ENCODE data around the gene EDDM3A.
"Not testable (repeated sequence)": the region's sequence is repeated elsewhere in the genome, so short reads cannot be mapped to it uniquely, and the experiment has no call there.

EDDM3A gene, protein sequence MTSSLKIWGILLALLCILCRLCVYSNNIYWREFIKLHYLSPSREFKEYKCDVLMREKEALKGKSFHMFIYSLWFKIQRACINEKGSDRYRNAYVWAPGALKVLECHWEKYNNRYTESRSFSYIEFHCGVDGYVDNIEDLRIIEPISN

DNA sequence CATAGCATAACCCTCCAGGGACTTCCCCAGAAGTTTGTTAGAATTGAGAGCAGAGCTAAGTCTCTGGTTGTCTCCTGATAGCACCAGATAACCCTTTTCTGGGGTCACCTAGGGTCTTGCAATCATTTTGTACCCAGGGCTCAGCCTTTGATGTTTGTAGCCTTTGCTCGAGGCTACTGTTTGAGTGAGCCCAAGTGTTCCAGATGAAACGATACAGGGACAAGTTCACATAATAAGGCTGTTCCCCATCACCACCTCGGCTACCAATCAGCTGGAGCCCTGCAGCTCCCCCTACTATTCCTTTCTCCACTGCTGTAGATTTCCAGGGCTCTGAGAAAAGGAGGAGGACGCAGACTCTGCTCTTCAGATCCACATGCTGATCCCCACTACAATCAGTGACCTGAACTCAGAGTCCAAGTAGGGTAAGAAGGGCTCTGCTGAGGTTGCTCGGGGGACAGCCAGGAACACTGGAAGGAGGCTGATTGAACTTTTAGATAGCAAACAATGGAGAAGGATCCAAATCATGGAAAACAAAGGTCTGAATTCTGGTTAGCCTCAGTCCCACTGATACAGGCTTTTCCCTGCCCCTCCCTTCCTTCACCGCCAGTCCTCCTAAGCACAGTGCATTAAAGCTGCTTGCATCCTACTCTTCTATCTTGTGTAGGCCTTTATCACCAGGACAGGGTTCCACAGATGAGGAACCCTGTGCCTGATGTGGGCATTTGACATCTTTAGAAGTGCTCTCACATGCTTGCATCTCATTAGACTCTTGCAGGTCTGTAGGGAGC, at the start of gene EDDM3A:
Gene EDDM3A (plus strand): TSS at position 317 of the 788 bp plus-strand sequence. CDS start 1,694 bp downstream, outside the sequence.
- DNase-seq (ENCODE audit: low read depth, low spot score), result peak; percentile 51

DNA sequence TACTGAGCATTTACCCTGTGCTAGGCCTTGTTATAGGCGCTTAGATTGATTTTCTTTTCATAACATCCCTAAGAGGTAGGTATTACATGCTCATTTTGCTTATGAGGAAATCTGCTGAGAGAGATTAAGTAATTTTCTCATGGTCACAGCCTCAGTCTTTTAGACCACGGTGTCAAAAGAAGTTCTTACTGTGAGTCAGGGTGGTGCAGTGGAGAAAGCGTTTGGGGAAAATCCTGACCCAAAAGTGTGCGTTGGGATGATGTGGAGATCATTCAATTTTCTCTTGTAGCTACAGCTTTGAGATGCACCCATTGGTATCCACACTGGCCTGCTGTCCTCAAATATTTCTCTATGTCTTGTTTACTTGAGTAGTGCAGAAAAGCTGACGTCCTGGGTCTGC, 48.9 kb upstream of the EDDM3A start:
- DNase-seq (ENCODE audit: low read depth, low spot score), result no peak

DNA sequence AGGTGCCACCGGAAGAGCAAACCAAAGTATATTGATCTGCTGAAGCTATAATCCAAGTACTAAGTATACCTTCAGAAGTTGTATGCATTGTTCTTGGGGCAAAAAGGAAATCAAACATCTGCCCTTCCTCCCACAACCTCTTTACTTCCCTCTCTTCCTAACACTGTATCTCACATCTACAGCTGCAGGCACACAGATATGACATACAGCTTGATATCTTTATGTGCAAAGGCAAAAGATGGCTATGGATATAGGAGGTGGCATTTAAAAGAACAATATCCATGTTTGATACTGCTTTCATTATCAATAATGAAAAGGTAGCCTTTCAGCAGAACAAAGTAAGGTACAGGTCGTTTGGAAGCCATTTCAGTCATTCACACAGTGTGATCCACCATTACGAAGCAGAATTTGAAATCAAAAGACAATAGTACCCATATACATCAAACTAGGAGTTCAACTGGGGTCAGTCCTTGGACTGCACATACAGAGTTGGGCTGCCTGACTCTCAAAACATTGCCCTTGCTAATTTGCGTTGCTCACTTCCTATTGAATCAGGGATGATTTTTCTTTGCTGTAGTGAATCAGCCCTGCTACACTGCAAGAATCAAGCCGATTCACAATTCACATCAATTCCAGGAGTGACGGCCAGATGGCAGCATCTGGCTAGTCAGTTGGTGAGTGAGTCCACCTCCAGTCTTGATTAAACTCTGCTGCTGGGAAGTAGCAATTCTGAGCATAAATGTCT, 48.2 kb upstream of the EDDM3A start:
- DNase-seq (ENCODE audit: low read depth, low spot score), result peak; percentile 60

DNA sequence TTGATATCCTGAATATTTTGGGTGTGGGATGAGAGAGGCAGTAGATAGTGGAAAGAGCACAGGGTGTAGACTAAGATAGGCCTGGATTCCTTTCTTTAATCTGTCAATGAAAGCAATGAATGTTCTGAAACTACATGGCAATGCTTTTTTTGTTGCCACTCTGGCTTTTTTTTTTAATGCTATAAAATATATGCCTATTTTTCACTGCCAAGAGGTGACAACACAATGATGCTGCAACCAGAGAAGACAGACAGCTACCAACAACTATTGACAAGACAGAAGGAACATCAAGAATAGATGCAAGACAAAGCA, 47.7 kb upstream of the EDDM3A start:
- no peak for DNase-seq (ENCODE audit: low read depth, low spot score)

DNA sequence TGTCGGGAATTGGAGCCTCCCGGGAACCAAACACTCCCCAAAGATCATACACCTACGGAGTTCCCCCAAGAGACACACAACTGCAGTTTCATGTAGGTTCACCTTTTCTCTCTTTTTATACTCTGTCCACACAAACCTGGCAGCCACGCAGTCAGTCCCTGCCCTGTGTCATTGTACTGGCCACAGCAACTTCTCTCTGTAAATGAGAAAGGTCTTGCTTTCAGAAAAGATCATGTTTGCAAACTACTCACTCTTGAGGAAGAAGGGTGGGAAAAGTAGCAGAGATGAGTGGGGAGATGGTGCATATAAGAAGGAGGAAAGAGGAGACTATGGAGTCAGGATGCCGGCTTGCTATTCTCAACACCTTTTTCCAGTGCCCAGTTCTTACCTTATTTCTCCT, 46.8 kb upstream of the EDDM3A start:
- no peak for DNase-seq (ENCODE audit: low read depth, low spot score)

DNA sequence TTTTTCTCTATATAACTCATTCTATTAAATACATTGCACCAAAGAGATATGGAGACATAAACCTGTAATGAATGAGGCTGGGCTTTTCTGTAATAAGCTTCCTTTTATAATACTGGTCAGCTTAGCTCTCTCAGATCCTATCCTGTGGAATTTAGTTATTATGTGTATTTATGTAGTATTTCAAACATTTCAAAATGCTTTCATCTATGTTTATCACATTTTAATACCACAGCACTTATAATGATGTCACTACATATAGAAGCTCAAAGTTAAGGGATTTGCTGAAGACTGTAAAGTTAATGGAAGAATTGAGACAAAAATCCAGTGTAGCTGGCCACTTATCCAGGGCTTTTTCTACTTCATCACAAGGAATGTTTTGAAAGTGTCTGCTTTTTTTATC, 45.8 kb upstream of the EDDM3A start:
- DNase-seq (ENCODE audit: low read depth, low spot score), result no peak

DNA sequence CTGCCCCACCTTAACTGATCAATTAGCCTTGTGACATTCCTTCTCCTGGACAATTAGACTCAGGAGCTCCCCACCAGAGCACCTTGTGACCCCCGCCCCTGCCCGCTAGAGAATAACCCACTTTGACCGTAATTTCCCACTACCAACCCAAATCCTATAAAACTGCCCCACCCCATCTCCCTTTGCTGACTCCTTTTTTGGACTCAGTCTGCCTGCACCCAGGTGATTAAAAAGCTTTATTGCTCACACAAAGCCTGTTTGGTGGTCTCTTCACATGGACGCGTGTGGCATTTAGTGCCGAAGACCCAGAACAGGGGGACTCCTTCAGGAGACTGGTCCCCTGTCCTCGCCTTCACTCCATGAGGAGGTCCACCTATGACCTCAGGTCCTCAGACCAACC, 44.7 kb upstream of the EDDM3A start:
- DNase-seq (ENCODE audit: low read depth, low spot score), result not testable (repeated sequence)

DNA sequence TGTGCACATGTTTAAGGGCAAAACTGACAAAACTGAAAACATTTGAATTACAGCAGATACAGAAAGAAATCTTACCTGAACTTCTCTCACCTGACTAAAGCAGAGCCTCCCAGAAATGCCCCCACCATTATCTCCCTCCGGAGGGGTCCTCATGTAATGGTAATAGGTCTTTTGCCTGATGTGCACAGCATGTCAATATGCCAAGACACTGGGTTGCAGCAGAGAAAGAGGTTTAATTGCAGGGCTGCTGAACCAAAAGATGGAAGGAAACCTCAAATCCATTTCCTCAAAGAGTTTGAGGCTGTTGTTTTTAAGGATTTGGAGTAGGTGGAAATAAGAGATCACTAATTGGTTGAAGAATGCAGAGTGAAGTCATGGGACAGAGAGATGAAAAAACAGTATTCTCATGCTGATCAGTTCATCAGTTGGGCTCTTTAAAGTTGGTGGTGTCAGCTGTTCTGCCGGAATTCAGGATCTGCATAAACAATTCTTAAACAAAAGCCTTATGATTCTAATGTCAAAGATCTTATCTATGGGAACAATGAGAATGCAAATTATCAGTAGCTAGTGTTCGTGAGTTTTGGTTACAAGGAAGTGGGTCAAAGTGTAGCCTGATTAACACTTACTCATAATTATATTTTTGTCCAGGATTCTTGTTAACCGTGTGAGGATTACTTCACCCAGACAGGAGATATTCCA, 38.9 kb upstream of the EDDM3A start:
- no peak for DNase-seq (ENCODE audit: low read depth, low spot score)

DNA sequence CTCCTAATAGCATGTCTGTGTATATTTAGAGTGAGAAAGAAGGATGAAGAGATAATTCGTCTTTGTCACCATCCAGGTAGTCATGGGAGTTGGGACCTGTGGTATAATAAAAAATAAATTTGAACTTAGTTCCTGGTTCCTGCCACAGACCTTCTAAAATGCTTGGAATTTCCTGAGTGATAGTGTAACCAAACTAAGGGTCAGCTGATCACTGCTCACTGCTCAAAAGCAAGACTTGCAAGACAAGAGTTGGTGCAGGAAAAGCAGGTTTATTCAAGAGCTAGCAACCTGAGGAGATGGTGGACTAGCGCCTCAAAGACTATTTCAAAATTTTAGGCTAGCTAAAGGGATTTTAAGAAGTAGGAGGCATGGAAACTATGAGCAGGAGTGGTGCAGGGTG, 38.1 kb upstream of the EDDM3A start:
- DNase-seq (ENCODE audit: low read depth, low spot score), result peak; percentile 12

DNA sequence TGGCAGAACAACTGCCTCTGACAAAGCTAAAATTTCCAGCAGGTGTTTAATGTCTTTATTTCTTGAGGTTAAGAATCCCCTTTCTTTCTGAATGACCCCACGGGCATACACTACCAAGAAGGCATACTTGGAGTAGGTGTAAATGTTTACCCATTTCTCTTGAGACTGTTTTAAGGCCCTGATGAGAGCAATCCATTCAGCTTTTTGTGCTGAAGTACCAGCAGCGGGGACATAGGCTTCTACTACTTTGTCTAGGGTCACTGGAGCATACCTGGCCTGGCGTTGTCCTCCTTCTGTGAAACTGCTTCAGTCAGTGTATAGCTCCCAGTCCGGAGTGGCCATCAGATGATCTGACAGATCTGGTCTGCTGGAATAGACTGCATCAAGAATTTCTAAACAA, 34.4 kb upstream of the EDDM3A start:
- no peak for DNase-seq (ENCODE audit: low read depth, low spot score)

DNA sequence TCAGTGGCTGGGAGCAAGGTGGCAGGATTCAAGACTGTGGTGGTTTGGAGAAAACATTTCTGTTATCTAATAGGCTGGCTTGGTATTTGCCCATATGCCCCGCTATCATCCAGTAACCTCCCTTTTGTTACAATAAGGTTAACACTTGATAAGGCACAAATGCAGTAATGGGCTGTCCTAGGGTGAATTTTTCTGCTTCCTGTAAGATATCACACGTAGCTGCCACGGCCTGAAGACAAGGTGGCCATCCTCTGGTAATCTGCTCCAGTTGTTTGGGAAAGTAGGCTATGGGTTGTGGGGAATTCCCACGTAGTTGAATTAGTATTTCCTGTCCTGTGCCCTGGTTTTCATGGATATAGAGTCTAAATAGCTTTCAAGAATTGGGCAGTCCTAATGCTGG, 34.0 kb upstream of the EDDM3A start:
- no peak for DNase-seq (ENCODE audit: low read depth, low spot score)

DNA sequence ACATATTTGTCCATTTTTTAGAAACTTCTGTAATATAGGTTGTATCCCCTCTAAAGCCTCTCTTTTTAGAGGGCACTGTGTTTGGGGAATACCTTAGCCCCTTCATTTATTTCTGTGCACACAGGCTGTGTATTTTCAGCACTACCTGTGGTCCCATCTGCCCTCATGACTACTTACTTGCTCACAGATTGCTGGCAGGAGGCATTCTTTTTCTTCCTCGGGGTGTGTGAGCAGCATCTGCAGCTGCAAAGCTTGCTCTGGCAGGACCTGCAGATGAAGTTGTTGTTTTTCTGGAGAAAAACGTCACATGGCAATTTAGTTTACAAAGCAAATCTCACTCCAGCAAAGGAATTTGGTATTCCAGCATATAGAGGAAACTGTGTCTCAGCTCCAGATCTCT, 32.8 kb upstream of the EDDM3A start:
- DNase-seq (ENCODE audit: low read depth, low spot score), result no peak

DNA sequence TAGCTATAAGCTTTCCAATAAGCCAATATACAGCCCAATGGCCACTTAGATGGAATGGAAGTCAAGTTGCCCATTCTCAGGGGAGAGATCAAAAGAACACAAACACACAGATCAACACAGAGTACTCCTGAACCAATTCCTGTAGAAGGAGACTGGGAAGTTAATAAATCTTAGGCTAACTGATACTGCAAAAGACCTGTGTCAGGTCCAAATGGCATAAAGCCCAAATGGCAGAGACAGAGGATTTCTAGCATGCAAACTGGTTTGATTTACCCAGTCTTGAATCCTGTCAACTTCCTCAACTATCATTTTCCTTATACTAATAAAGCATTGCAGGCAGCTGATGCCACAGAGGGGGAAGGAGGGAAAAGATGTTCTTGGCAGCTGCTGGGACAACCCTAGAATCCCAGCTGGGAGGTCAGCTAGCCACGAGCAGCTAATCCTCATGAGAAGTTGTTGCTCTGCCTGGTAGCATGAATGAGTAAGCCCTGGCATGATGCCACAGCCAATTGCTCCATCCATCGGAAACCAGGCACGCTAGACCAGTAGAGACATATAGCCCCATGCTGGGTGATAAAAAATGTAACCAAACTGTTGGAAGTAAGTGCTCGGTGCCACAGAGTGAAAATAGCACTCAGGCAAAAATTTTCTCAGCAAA, 31.0 kb upstream of the EDDM3A start:
- DNase-seq (ENCODE audit: low read depth, low spot score), result no peak

DNA sequence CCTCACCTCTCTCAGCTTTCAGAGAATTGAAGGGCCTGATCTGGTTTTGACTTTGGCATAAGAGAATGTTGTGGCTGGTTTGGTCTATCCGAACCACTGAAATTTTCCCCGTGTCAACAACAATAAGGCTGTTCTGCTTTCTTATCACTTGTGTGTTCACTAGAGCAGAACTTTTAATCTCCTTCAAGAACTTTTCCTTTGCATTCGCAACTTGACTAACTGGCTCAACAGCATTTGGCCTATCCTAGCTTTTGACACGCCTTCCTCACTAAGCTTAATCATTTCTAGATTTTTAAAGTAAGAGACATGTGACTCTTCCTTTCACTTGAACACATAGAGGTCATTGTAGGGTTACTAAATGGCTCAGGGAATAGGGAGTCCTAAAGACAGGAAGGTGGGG, 25.9 kb upstream of the EDDM3A start:
- no peak for DNase-seq (ENCODE audit: low read depth, low spot score)

DNA sequence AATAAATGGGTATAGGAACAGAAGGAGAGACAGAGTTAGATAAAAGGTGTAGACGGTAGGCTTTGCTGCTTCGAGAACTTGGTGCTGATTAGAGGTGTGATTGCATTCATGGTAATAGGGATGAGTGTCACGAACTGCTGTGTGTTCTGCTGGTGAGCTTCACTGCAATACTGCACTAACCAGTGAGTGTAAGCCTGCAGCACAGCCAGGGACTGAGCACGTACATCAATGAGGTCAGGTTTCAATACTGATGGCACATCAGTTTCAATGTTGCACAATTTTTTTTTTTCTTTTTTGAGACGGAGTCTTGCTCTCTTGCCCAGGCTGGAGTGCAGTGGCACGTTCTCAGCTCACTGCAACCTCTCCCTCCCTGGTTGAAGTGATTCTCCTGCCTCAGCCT, 24.9 kb upstream of the EDDM3A start:
- no peak for DNase-seq (ENCODE audit: low read depth, low spot score)

DNA sequence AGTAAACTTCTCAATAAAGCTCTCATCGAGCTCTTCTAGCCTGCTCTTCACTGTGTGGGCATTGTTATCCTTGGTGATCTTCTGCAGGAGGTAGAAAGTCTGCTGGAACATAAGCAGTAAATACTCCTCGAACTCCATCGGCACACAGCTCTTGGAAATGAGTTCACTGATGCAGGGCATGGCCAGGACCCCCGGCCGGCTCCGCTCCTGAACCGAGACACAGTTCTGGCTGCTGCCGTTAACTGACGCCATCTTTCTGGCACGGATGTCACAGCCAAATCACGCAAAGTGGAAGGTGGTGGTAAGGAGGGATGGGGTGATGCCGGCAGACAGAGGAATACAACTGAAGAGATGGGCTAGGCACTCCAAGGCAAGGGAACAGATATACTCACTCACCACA, 23.7 kb upstream of the EDDM3A start:
- DNase-seq (ENCODE audit: low read depth, low spot score), result no peak

DNA sequence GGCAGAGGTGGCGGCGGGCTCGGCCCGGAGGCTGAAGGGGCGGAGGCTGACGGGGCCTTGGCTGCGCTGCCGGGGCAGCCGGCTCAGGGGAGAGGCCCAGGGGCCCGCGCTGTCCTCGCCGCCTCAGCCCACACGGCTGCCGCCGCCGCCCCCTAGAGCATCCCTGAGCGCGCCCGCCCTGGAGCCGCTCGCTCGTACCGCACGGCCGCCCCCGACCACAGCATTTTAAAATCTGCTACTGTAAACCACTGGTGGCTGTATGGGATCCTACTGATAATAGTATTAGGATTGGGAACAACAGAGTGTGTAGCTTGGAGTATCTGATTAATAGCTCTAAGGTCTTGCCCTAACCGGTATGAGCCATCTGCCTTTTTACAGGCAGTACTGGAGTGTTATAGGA, 22.2 kb upstream of the EDDM3A start:
- no peak for DNase-seq (ENCODE audit: low read depth, low spot score)

DNA sequence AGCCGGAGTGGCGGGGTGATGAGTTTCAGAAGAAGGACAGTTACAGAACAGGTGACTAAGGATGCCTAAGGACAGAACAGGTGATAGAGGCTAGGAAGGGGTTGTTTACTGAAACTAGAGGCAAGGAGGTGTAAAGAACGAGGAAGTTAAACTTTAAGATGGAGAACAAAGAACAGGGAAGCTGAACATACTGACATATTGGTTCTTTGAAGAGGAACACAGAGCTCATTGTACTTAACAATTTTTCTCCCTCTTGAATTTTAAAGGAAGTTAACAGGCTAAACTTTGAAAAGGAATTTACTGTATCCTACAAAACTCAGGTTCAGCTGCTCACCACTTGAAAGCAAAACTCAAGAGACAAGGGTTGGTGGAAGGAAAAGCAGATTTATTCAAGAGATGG, 19.6 kb upstream of the EDDM3A start:
- not testable (repeated sequence) for DNase-seq (ENCODE audit: low read depth, low spot score)

DNA sequence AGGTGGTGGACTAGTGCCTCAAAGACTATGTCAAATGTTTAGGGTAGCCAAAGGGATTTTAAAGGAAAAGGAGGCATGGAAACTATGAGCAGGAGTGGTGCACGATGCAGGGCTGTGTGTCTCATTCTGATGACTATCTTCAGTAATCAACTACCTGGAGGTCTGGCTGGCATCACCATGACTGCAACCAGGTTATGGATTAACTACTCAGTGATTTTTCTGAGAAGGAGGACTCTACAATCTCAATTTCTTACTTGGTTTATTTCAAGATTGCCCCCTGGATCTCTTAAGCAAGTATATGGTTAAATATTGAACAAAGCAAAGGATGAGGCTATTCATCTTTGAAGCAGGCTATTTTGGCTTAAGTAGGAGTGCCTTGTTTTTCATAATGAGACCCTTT, 19.2 kb upstream of the EDDM3A start:
- no peak for DNase-seq (ENCODE audit: low read depth, low spot score)

DNA sequence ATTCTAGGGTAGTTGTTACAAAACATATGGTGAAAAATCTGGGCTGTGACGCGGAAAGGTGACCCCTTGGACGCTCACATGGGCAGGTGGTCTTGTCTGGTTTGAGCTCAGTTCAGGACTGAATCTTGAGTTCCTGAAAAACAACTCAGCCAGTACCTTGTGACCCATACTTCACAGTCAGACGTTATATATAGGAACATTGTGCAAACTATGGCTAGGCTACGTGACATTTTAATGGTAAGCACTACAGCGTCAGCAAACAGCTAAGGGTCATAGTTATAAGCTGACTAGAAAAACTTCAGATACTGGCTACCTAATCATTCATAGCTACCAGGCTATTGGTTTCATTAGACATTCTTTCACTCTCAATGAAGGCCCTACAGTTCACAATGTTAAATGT, 14.8 kb upstream of the EDDM3A start:
- DNase-seq (ENCODE audit: low read depth, low spot score), result no peak

DNA sequence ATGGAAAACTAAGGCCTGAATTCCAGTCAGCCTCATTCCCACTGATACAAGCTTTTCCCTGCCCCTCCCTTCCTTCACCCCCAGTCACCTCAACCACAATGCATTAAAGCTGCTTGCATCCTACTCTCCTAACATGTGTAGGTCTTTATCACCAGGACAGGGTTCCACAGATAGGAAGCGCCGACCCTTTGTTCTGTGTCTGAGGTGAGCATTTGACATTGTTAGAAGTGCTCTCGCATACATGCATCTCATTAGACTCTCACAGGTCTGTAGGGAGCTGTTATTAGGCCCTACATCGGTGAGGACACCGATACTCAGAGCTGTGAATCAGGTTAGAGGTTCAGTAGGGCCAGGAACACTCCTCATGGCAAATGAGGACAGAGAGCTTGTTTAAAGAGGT, 13.2 kb upstream of the EDDM3A start:
- no peak for DNase-seq (ENCODE audit: low read depth, low spot score)
